H1 (cell line): Measurements from ENCODE around the gene ACCSL. TPM values are rescaled to one million over a fixed set of nuclear protein-coding genes. Genes with fewer than 3 reads are reported as not detected.

Source experiments
- CHD7 ChIP-seq: fragments of 300-600 bp; sonication (generic); IDR thresholded peaks from 2 replicates; pipeline ENCODE4 v1.7.1; 2012; ENCODE audit warnings: low read length, moderate library complexity, mild to moderate bottlenecking, inconsistent platforms; ENCODE audit not compliant: insufficient replicate concordance
- EP300 ChIP-seq, 2 experiments: IDR thresholded peaks; 1 replicate in 1 of 2; 2 replicates in 1 of 2; pipeline ENCODE4 v1.6.1; 2011 to 2012; ENCODE audit warnings: low read depth in 2 of 2, low read length in 2 of 2, mild to moderate bottlenecking in 2 of 2, borderline replicate concordance in 1 of 2, inconsistent platforms in 1 of 2, moderate library complexity in 1 of 2
- KDM4A ChIP-seq: IDR thresholded peaks from one replicate; pipeline ENCODE4 v1.7.1; 2012; ENCODE audit warnings: low read depth, mild to moderate bottlenecking, moderate library complexity, low read length, inconsistent platforms; ENCODE audit not compliant: severe bottlenecking
- NRF1 ChIP-seq: IDR thresholded peaks from 2 replicates; pipeline ENCODE4 v1.6.1; 2011; ENCODE audit warnings: mild to moderate bottlenecking, low read depth, low read length, improper control_type of control experiment
- PHF8 ChIP-seq: fragments of 200-600 bp; sonication (generic); conservative IDR thresholded peaks from 2 replicates; pipeline ENCODE4 v1.7.1; 2012; ENCODE audit warnings: low read depth, mild to moderate bottlenecking, inconsistent platforms, low read length, moderate library complexity
- RBBP5 ChIP-seq: IDR thresholded peaks from 2 replicates; pipeline ENCODE4 v1.7.1; 2012; ENCODE audit warnings: low read depth, mild to moderate bottlenecking, inconsistent platforms, low read length, moderate library complexity, borderline replicate concordance
- SIN3A ChIP-seq, 2 experiments: IDR thresholded peaks in 1 of 2; conservative IDR thresholded peaks in 1 of 2; 2 replicates each; pipeline ENCODE4 v1.6.1; 2011 to 2012; ENCODE audit warnings: low read length in 2 of 2, improper control_type of control experiment in 1 of 2, low read depth in 1 of 2, mild to moderate bottlenecking in 1 of 2
- SIRT6 ChIP-seq: IDR thresholded peaks from one replicate; pipeline ENCODE4 v1.7.1; 2012; ENCODE audit warnings: low read length, inconsistent platforms
- polyA plus RNA-seq, 7 experiments: library from polyadenylated mRNA; depleted of rRNA in 3 of 7; stranded (reverse) in 5 of 7; unstranded in 2 of 7; fragments of >200 nt in 5 of 7; fragments of 200-250 nt in 2 of 7; gene quantifications; 1 replicate in 5 of 7; 2 replicates in 1 of 7; 4 replicates in 1 of 7; pipeline versions ENCODE4 v1.2.1 to v1.2.3, GENCODE V29; 2011 to 2013; ENCODE audit warnings: missing spikeins in 2 of 7, mixed read lengths in 2 of 7
- total RNA-seq: library from RNA; stranded (reverse); fragmentation: NEBNext Ultra II Directional; extraction: Animal tissue kit (Norgen Biotek cat#: 25700); gene quantifications from 2 replicates; pipeline ENCODE4 v1.2.1, GENCODE V29; 2021

ACCSL gene
- total and polyA plus RNA-seq, 2 of the 8 experiments (the other 6 are each of a cell fraction or from before 2014, with no cell fraction given): not detected

GRCh38 chr11:44034639-44035038 lies 13.1 kb upstream of the ACCSL start (continued):
- TF ChIP-seq CHD7 (no peak), PHF8 (no peak), RBBP5 (no peak), NRF1 (no peak), SIRT6 (no peak), KDM4A (no peak), EP300 (IDR thresholded peaks at IDR 0.05; ENCODE audit: borderline replicate concordance in 1 of 2, low read depth in 2 of 2, low read length in 2 of 2) (no peak), SIN3A (conservative IDR thresholded peaks at IDR 0.05 in 1 of 2, IDR thresholded peaks at IDR 0.05 in 1 of 2; ENCODE audit: low read depth in 1 of 2, low read length in 2 of 2) (no peak)
- TF ChIP-seq, all 59 proteins: peak for 0
